Measurements from ENCODE around the gene XIAP. TPM values are rescaled to one million over a fixed set of nuclear protein-coding genes. Genes with fewer than 3 reads are reported as not detected.

Gene XIAP
- 14.5 TPM for polyA plus RNA-seq (2012; ENCODE audit: insufficient read length, low read depth)

DNA sequence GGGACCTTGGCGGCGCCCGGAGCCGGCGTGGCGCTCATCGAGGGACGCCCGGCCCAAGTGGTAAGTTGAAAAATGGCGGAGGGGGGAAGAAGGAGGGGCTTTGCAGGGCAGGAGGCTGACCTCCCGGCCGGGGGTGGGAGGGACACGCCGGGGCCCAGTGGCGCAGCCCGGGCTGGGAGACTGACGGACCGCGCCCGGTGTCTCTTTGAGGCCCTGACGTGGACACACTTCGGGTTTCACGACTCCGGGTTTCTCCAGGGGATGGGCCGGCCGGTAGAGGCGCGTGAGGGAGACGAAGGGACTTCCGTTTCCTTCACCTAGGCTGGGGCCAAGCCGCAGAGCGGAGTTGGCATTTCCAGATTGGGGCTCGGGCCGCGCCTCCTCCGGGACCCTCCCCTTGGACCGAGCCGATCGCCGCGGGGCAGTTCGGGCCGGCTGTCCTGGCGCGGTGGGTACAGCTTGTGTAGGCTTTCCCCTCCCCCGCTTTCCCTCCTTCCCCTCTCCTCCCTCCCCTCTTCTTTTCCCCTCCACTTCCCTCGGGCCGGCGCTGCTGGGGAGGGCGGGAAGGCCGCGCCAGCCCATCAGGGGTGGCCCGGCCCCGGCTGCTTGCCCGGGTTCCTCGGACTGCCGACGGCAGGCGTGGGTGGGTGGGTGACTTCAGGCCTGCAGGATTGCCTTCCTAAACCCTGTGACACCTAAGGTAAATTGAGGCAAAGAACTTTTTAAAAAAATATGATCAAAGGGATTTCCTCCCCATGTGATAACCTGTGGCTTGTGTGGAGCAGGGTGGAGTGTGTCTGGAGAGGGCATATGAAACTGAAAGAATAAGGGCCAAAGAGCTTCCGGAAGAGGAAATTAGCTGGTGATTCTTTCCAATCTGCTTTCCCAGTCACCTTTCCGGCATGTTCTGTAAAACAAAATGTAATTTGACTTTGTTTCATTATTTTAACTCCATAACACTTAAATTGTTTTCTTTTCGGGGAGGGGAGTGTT is at the start of gene XIAP:
XIAP (plus strand) TSS at position 208 of the 993 bp plus-strand sequence. CDS start 25,610 bp downstream, outside the sequence.
- TF ChIP-seq POLR2AphosphoS5 (IDR thresholded peaks at IDR 0.05; ENCODE audit: low read depth, low read length), result peak; percentile 27; the same call in 1 of the 2 replicates
- peak; percentile 70 for TF ChIP-seq TAF1 (IDR thresholded peaks at IDR 0.05; ENCODE audit: borderline replicate concordance, insufficient read depth, low read length)
- no peak for TF ChIP-seq FOXP2 (optimal IDR thresholded peaks at IDR 0.05; ENCODE audit: borderline replicate concordance, extremely low read depth, extremely low read length, insufficient read depth)

DNA sequence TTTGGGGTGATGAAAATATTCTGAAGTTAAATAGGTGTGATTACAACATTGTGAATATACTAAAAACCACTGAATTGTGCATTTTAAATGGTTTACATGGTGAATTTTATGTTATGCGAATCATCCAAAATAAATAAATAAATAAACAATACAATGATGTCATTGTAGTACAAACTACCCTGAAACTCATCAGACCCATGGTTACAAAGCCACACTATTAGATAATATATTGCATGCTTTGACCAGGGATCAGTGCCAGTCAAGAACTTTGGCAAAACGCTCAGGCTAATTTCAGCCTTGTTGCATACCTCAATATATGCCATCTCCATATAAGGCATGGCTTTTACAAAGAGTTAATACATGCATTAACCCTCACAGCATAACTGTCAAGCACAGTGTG is 45.5 kb upstream of the XIAP start:
- no peak for TF ChIP-seq SIN3A (IDR thresholded peaks at IDR 0.05; ENCODE audit: borderline replicate concordance, insufficient read depth, low read length)
- TF ChIP-seq POLR2AphosphoS5 (IDR thresholded peaks at IDR 0.05; ENCODE audit: low read depth, low read length), result no peak
- no peak for TF ChIP-seq TAF1 (IDR thresholded peaks at IDR 0.05; ENCODE audit: borderline replicate concordance, insufficient read depth, low read length)
- TF ChIP-seq, protein P1, sequence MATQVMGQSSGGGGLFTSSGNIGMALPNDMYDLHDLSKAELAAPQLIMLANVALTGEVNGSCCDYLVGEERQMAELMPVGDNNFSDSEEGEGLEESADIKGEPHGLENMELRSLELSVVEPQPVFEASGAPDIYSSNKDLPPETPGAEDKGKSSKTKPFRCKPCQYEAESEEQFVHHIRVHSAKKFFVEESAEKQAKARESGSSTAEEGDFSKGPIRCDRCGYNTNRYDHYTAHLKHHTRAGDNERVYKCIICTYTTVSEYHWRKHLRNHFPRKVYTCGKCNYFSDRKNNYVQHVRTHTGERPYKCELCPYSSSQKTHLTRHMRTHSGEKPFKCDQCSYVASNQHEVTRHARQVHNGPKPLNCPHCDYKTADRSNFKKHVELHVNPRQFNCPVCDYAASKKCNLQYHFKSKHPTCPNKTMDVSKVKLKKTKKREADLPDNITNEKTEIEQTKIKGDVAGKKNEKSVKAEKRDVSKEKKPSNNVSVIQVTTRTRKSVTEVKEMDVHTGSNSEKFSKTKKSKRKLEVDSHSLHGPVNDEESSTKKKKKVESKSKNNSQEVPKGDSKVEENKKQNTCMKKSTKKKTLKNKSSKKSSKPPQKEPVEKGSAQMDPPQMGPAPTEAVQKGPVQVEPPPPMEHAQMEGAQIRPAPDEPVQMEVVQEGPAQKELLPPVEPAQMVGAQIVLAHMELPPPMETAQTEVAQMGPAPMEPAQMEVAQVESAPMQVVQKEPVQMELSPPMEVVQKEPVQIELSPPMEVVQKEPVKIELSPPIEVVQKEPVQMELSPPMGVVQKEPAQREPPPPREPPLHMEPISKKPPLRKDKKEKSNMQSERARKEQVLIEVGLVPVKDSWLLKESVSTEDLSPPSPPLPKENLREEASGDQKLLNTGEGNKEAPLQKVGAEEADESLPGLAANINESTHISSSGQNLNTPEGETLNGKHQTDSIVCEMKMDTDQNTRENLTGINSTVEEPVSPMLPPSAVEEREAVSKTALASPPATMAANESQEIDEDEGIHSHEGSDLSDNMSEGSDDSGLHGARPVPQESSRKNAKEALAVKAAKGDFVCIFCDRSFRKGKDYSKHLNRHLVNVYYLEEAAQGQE (IDR thresholded peaks at IDR 0.05; ENCODE audit: insufficient read depth in 1 of 2, low read depth in 2 of 2, low read length in 2 of 2), result no peak
- TF ChIP-seq FOXP2 (optimal IDR thresholded peaks at IDR 0.05; ENCODE audit: borderline replicate concordance, extremely low read depth, extremely low read length, insufficient read depth), result no peak

DNA sequence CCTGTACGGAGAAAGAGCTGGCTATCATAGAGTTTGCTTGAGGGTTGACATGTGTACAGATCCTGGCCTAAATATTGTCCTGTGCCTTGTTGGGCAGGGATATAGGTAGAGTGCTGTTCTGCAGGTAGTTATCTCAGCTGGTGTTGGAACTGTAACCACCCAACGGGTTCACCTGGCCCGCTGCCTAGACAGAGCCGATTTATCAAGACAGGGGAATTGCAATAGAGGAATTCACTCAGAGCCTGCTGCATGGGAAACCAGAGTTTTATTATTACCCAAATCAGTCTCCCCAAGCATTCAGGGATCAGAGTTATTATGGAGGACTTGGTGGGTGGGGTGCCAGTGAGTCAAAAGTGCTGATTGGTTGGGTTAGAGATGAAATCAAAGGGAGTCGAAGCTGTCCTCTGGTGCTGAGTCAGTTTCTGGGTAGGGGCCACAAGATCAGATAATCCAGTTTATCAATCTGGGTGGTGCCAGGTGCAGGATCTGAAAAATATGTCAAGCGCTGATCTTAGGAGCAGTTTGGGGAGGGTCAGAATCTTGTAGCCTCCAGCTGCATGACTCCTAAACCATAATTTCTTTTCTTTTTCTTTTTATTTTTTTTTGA is 42.5 kb upstream of the XIAP start:
- TF ChIP-seq TAF1 (IDR thresholded peaks at IDR 0.05; ENCODE audit: borderline replicate concordance, insufficient read depth, low read length) (no peak), SIN3A (IDR thresholded peaks at IDR 0.05; ENCODE audit: borderline replicate concordance, insufficient read depth, low read length) (no peak), FOXP2 (optimal IDR thresholded peaks at IDR 0.05; ENCODE audit: borderline replicate concordance, extremely low read depth, extremely low read length, insufficient read depth) (no peak), POLR2AphosphoS5 (IDR thresholded peaks at IDR 0.05; ENCODE audit: low read depth, low read length) (no peak)
- TF ChIP-seq, protein P1 (IDR thresholded peaks at IDR 0.05; ENCODE audit: insufficient read depth in 1 of 2, low read depth in 2 of 2, low read length in 2 of 2), result no peak

DNA sequence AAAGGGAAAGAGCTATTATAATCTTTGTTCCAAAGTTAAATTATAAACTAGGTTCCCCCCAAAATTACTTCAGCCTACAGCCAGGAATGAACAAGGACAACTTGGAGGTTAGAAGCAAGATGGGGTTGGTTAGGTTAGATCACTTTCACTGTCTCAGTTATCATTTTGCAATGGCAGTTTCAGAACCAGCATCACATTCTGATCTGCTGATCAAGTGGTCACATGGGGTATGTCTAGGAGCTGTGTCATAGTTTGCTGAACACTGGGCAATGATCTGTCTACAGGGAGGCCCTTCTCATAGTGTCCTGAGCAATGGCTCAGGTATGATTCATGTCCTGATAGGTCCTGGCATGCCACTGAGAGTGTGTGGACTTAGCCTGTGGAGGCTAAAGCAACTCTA is 41.6 kb upstream of the XIAP start:
- TF ChIP-seq, protein P1 (IDR thresholded peaks at IDR 0.05; ENCODE audit: insufficient read depth in 1 of 2, low read depth in 2 of 2, low read length in 2 of 2), result no peak

DNA sequence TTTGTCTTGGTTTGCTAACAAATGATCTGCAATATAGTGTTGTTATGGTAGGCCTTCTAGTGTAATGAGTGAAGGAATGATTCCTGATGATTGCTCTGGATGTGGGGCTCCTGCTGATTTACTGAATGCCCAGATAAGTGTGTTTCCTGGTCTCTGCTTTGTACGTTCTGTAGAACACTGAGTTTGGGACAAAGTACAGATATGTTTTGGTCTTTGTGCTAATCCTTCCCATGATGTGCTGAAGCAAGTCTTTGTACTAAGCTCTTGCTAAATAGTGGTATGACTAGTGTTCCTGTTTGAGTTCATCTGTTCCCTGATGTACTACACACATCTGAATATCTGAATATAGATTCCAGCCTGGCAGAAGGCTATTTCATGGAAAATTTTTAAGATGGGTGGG is 36.9 kb upstream of the XIAP start:
- TF ChIP-seq TAF1 (IDR thresholded peaks at IDR 0.05; ENCODE audit: borderline replicate concordance, insufficient read depth, low read length) (no peak), POLR2AphosphoS5 (IDR thresholded peaks at IDR 0.05; ENCODE audit: low read depth, low read length) (no peak), SIN3A (IDR thresholded peaks at IDR 0.05; ENCODE audit: borderline replicate concordance, insufficient read depth, low read length) (no peak), FOXP2 (optimal IDR thresholded peaks at IDR 0.05; ENCODE audit: borderline replicate concordance, extremely low read depth, extremely low read length, insufficient read depth) (no peak)
- TF ChIP-seq, protein P1 (IDR thresholded peaks at IDR 0.05; ENCODE audit: insufficient read depth in 1 of 2, low read depth in 2 of 2, low read length in 2 of 2), result no peak
